ENCODE data around the gene EML3.

The EML3 gene

GRCh38 chr11:62553080-62553838 is 59.3 kb downstream of the EML3 start:
- no peak for DNase-seq (ENCODE audit: low read depth in 2 of 2)

GRCh38 chr11:62552485-62553079 is 60.0 kb downstream of the EML3 start:
- DNase-seq (ENCODE audit: low read depth in 2 of 2), result no peak

All from stimulated activated CD8-positive, alpha-beta memory T cell treated with anti-CD3 and anti-CD28 coated beads, Interleukin-7, amount 100 ng/mL, for 4 hours (primary cell).